ENCODE data around the gene CDC123. TPM values are rescaled to one million over a fixed set of nuclear protein-coding genes. Genes with fewer than 3 reads are reported as not detected.

CDC123 gene
- total RNA-seq, 2 experiments from 2014 or later, result 56.7 to 69.2 TPM

- no peaks in the 10 kb centered on the region for H3K9me3 Mint-ChIP-seq
- DNase-seq (no peak), ATAC-seq (ENCODE audit: low read depth) (no peak)
- no peaks in the 10 kb centered on the region for H3K27me3 Mint-ChIP-seq
- H3K36me3 Mint-ChIP-seq, result peaks cover 23% of the 10 kb centered on the region
- H3K4me1 Mint-ChIP-seq, result peaks cover 18% of the 10 kb centered on the region
- peak overlapping the region; percentile 91 for H3K27ac Mint-ChIP-seq
- POLR2A ChIA-PET, result interaction anchor here (2.2 kb wide), 1 partner anchor 15 kb away, joined by 8 read pairs; the partner anchor contains the start of genes CDC123 and NUDT5
- H3K4me3 Mint-ChIP-seq, result no peak overlapping the region
These were observed 15.6 kb upstream of the CDC123 start for GRCh38 chr10:12180221-12180974.

GRCh38 chr10:12181065-12181775 is 14.8 kb upstream of the CDC123 start:
- Mint-ChIP-seq H3K9me3 (no peaks in the 10 kb centered on the region), H3K27me3 (no peaks in the 10 kb centered on the region), H3K36me3 (peaks cover 24% of the 10 kb centered on the region), H3K4me3 (peak overlapping the region; percentile 63), H3K27ac (peak overlapping the region; percentile 91), H3K4me1 (peaks cover 23% of the 10 kb centered on the region)
- peak; percentile 64 for DNase-seq
- POLR2A ChIA-PET, result interaction anchor here (1.0 kb wide), 1 partner anchor 14 kb away, joined by 3 read pairs; the partner anchor contains the start of genes CDC123 and NUDT5
- ATAC-seq (ENCODE audit: low read depth), result peak; percentile 100

- H3K4me3 Mint-ChIP-seq, result no peak overlapping the region
- POLR2A ChIA-PET, result no interaction called here
- H3K27ac Mint-ChIP-seq, result no peak overlapping the region
- no peak for ATAC-seq (ENCODE audit: low read depth)
- no peak for DNase-seq
- H3K36me3 Mint-ChIP-seq, result peaks cover 31% of the 10 kb centered on the region
- no peaks in the 10 kb centered on the region for H3K9me3 Mint-ChIP-seq
- peaks cover 30% of the 10 kb centered on the region for H3K4me1 Mint-ChIP-seq
- H3K27me3 Mint-ChIP-seq, result no peaks in the 10 kb centered on the region
These were observed 11.8 kb upstream of the CDC123 start for GRCh38 chr10:12184165-12184564.

GRCh38 chr10:12186323-12186722 is 9.7 kb upstream of the CDC123 start:
- no peaks in the 10 kb centered on the region for H3K9me3 Mint-ChIP-seq
- ATAC-seq (ENCODE audit: low read depth) (no peak), DNase-seq (no peak)
- peaks cover 25% of the 10 kb centered on the region for H3K4me1 Mint-ChIP-seq
- POLR2A ChIA-PET, result no interaction called here
- H3K4me3 Mint-ChIP-seq, result no peak overlapping the region
- H3K36me3 Mint-ChIP-seq, result peaks cover 33% of the 10 kb centered on the region
- H3K27ac Mint-ChIP-seq, result peak overlapping the region; percentile 63
- no peaks in the 10 kb centered on the region for H3K27me3 Mint-ChIP-seq

- peak overlapping the region; percentile 60 for H3K27ac Mint-ChIP-seq
- no peaks in the 10 kb centered on the region for H3K9me3 Mint-ChIP-seq
- peaks cover 25% of the 10 kb centered on the region for H3K36me3 Mint-ChIP-seq
- H3K4me1 Mint-ChIP-seq, result peaks cover 28% of the 10 kb centered on the region
- ATAC-seq (ENCODE audit: low read depth) (no peak), DNase-seq (no peak)
- H3K4me3 Mint-ChIP-seq, result no peak overlapping the region
- POLR2A ChIA-PET, result no interaction called here
- no peaks in the 10 kb centered on the region for H3K27me3 Mint-ChIP-seq
These were observed 8.6 kb upstream of the CDC123 start for GRCh38 chr10:12187321-12187905.

GRCh38 chr10:12188656-12189055 is 7.3 kb upstream of the CDC123 start:
- Mint-ChIP-seq H3K9me3 (no peaks in the 10 kb centered on the region), H3K36me3 (peaks cover 22% of the 10 kb centered on the region), H3K4me3 (no peak overlapping the region), H3K27ac (no peak overlapping the region), H3K4me1 (peaks cover 34% of the 10 kb centered on the region), H3K27me3 (no peaks in the 10 kb centered on the region)
- no peak for DNase-seq
- no peak for ATAC-seq (ENCODE audit: low read depth)
- POLR2A ChIA-PET, result no interaction called here

- Mint-ChIP-seq H3K4me3 (no peak overlapping the region), H3K36me3 (peaks cover 21% of the 10 kb centered on the region), H3K9me3 (no peaks in the 10 kb centered on the region), H3K4me1 (peaks cover 40% of the 10 kb centered on the region), H3K27me3 (no peaks in the 10 kb centered on the region), H3K27ac (no peak overlapping the region)
- DNase-seq, result no peak
- ATAC-seq (ENCODE audit: low read depth), result no peak
- POLR2A ChIA-PET, result no interaction called here
These were observed 6.6 kb upstream of the CDC123 start for GRCh38 chr10:12189426-12189825.

GRCh38 chr10:12191715-12192114 is 4.3 kb upstream of the CDC123 start:
- H3K4me3 Mint-ChIP-seq, result no peak overlapping the region

GRCh38 chr10:12193193-12193592 is 2.8 kb upstream of the CDC123 start:
- peak overlapping the region; percentile 57 for H3K27ac Mint-ChIP-seq
- H3K9me3 Mint-ChIP-seq, result no peaks in the 10 kb centered on the region
- peaks cover 32% of the 10 kb centered on the region for H3K4me1 Mint-ChIP-seq
- H3K4me3 Mint-ChIP-seq, result no peak overlapping the region
- DNase-seq (no peak), ATAC-seq (ENCODE audit: low read depth) (no peak)
- H3K36me3 Mint-ChIP-seq, result peaks cover 11% of the 10 kb centered on the region
- POLR2A ChIA-PET, result interaction anchor here (0.7 kb wide), 1 partner anchor 292 kb away, joined by 3 read pairs; no protein-coding TSS in a partner anchor
- no peaks in the 10 kb centered on the region for H3K27me3 Mint-ChIP-seq

More at GRCh38 chr10:12191715-12192114, 4.3 kb upstream of the CDC123 start:
- Mint-ChIP-seq H3K4me1 (peaks cover 35% of the 10 kb centered on the region), H3K27me3 (no peaks in the 10 kb centered on the region), H3K36me3 (peaks cover 16% of the 10 kb centered on the region), H3K27ac (peak overlapping the region; percentile 13), H3K9me3 (no peaks in the 10 kb centered on the region)
- ATAC-seq (ENCODE audit: low read depth), result no peak
- no peak for DNase-seq
- POLR2A ChIA-PET, result no interaction called here

- Mint-ChIP-seq H3K9me3 (no peaks in the 10 kb centered on the region), H3K4me1 (peaks cover 35% of the 10 kb centered on the region), H3K4me3 (peak overlapping the region; percentile 92), H3K27me3 (no peaks in the 10 kb centered on the region), H3K27ac (peak overlapping the region; percentile 92), H3K36me3 (peaks cover 19% of the 10 kb centered on the region)
- ATAC-seq (ENCODE audit: low read depth) (no peak), DNase-seq (peak; percentile 53)
- POLR2A ChIA-PET, result interaction anchor here (1.3 to 2.1 kb wide), 4 partner anchors 20 to 1105 kb away, joined by 5 to 20 read pairs (median 8); partner anchors contain the start of genes PHYH and UPF2
These were observed 1.2 kb upstream of the CDC123 start for GRCh38 chr10:12194752-12195271.

GRCh38 chr10:12195281-12195602 is 746 bp upstream of the CDC123 start:
- ATAC-seq (ENCODE audit: low read depth) (peak; percentile 5), DNase-seq (no peak)
- Mint-ChIP-seq H3K9me3 (no peaks in the 10 kb centered on the region), H3K27me3 (no peaks in the 10 kb centered on the region), H3K36me3 (peaks cover 19% of the 10 kb centered on the region), H3K27ac (peak overlapping the region; percentile 92), H3K4me3 (peak overlapping the region; percentile 92), H3K4me1 (peaks cover 32% of the 10 kb centered on the region)
- POLR2A ChIA-PET, result interaction anchor here (0.7 to 2.1 kb wide), 11 partner anchors 14 to 1105 kb away, joined by 3 to 20 read pairs (median 4); partner anchors contain the start of genes CAMK1D, DHTKD1, PHYH and UPF2

- peak overlapping the region; percentile 92 for H3K4me3 Mint-ChIP-seq
- POLR2A ChIA-PET, result interaction anchor here (1.2 to 2.1 kb wide), 5 partner anchors 17 to 1103 kb away, joined by 3 to 20 read pairs (median 8); partner anchors contain the start of genes PHYH and UPF2
- ATAC-seq (ENCODE audit: low read depth), result no peak
These were observed 683 bp downstream of the CDC123 start for GRCh38 chr10:12196531-12197211.

GRCh38 chr10:12198156-12198555 is 2.2 kb downstream of the CDC123 start:
- H3K36me3 Mint-ChIP-seq, result peaks cover 30% of the 10 kb centered on the region
- peak overlapping the region; percentile 26 for H3K27ac Mint-ChIP-seq
- H3K4me1 Mint-ChIP-seq, result peaks cover 37% of the 10 kb centered on the region
- H3K4me3 Mint-ChIP-seq, result peak overlapping the region; percentile 61
- H3K27me3 Mint-ChIP-seq, result no peaks in the 10 kb centered on the region
- H3K9me3 Mint-ChIP-seq, result no peaks in the 10 kb centered on the region
- DNase-seq, result no peak
- POLR2A ChIA-PET, result no interaction called here
- ATAC-seq (ENCODE audit: low read depth), result no peak

More at GRCh38 chr10:12196531-12197211, 683 bp downstream of the CDC123 start:
- H3K36me3 Mint-ChIP-seq, result peaks cover 28% of the 10 kb centered on the region
- H3K27ac Mint-ChIP-seq, result peak overlapping the region; percentile 92
- peaks cover 36% of the 10 kb centered on the region for H3K4me1 Mint-ChIP-seq
- H3K9me3 Mint-ChIP-seq, result no peaks in the 10 kb centered on the region
- no peak for DNase-seq
- H3K27me3 Mint-ChIP-seq, result no peaks in the 10 kb centered on the region
